Effector CD4-positive, alpha-beta T cell (primary cell): ENCODE data around the gene SATB1.

Source experiments
- DNase-seq: peaks from one replicate; pipeline ENCODE4 v3.0.0-alpha.2; 2020

Gene SATB1

GRCh38 chr3:18396428-18396827 is 28.7 kb downstream of the SATB1 start:
- no peak for DNase-seq

- no peak for DNase-seq
Observed at GRCh38 chr3:18394384-18394995, 30.6 kb downstream of the SATB1 start.

GRCh38 chr3:18393906-18394305 is 31.2 kb downstream of the SATB1 start:
- DNase-seq, result no peak

GRCh38 chr3:18390024-18390660 is 35.0 kb downstream of the SATB1 start:
- no peak for DNase-seq

- peak; percentile 24 for DNase-seq
Observed at GRCh38 chr3:18389108-18389733, 35.9 kb downstream of the SATB1 start.

GRCh38 chr3:18386274-18386890 is 38.8 kb downstream of the SATB1 start:
- no peak for DNase-seq

GRCh38 chr3:18385706-18386105 is 39.4 kb downstream of the SATB1 start:
- no peak for DNase-seq

- no peak for DNase-seq
Observed at GRCh38 chr3:18382760-18383369, 42.3 kb downstream of the SATB1 start.

- no peak for DNase-seq
Observed at GRCh38 chr3:18379647-18380046, 45.5 kb downstream of the SATB1 start.

- DNase-seq, result no peak
Observed at GRCh38 chr3:18378218-18378617, 46.9 kb downstream of the SATB1 start.

GRCh38 chr3:18376682-18377081 is 48.5 kb downstream of the SATB1 start:
- DNase-seq, result no peak

GRCh38 chr3:18372786-18373405 is 52.2 kb downstream of the SATB1 start:
- no peak for DNase-seq

GRCh38 chr3:18370672-18371071 is 54.5 kb downstream of the SATB1 start:
- no peak for DNase-seq

GRCh38 chr3:18369551-18370185 is 55.5 kb downstream of the SATB1 start:
- no peak for DNase-seq

- no peak for DNase-seq
Observed at GRCh38 chr3:18366258-18366657, 58.9 kb downstream of the SATB1 start.

GRCh38 chr3:18363338-18363737 is 61.8 kb downstream of the SATB1 start:
- no peak for DNase-seq

GRCh38 chr3:18357747-18358146 is 67.4 kb downstream of the SATB1 start:
- DNase-seq, result no peak

- DNase-seq, result no peak
Observed at GRCh38 chr3:18355832-18356231, 69.3 kb downstream of the SATB1 start.

GRCh38 chr3:18354701-18355100 is 70.4 kb downstream of the SATB1 start:
- no peak for DNase-seq

GRCh38 chr3:18351823-18352744 is 73.1 kb downstream of the SATB1 start:
- DNase-seq, result no peak

GRCh38 chr3:18351069-18351628 is 74.0 kb downstream of the SATB1 start:
- no peak for DNase-seq
